H1 (cell line): Measurements from ENCODE around the gene ARFGEF3. TPM values are rescaled to one million over a fixed set of nuclear protein-coding genes. Genes with fewer than 3 reads are reported as not detected.

Experiments
- ASH2L ChIP-seq: fragments of 200-600, 300-600 bp; sonication (generic); IDR thresholded peaks from one replicate; pipeline ENCODE4 v1.7.1; 2017; ENCODE audit warnings: low read length
- CHD2 ChIP-seq: IDR thresholded peaks from 2 replicates; pipeline ENCODE4 v1.6.1; 2012; ENCODE audit warnings: low read length, improper control_type of control experiment
- CREB1 ChIP-seq: IDR thresholded peaks from 2 replicates; pipeline ENCODE4 v1.6.1; 2012; ENCODE audit warnings: inconsistent platforms
- EP300 ChIP-seq, 2 experiments: IDR thresholded peaks; 1 replicate in 1 of 2; 2 replicates in 1 of 2; pipeline ENCODE4 v1.6.1; 2011 to 2012; ENCODE audit warnings: low read depth in 2 of 2, low read length in 2 of 2, mild to moderate bottlenecking in 2 of 2, borderline replicate concordance in 1 of 2, inconsistent platforms in 1 of 2, moderate library complexity in 1 of 2
- EZH2 ChIP-seq: fragments of 200-600 bp; sonication (generic); IDR thresholded peaks from 2 replicates; pipeline ENCODE4 v1.7.1; 2012; ENCODE audit warnings: low read depth, mild to moderate bottlenecking, moderate library complexity, low read length, inconsistent platforms; ENCODE audit not compliant: severe bottlenecking
- POU5F1 ChIP-seq: IDR thresholded peaks from 2 replicates; pipeline ENCODE4 v1.6.1; 2011; ENCODE audit warnings: low read depth, mild to moderate bottlenecking, low read length, moderate library complexity
- SP1 ChIP-seq: IDR thresholded peaks from 2 replicates; pipeline ENCODE4 v1.6.1; 2011; ENCODE audit warnings: low read depth, low read length
- SP2 ChIP-seq: IDR thresholded peaks from 2 replicates; pipeline ENCODE4 v1.6.1; 2012; ENCODE audit warnings: mild to moderate bottlenecking, low read length, inconsistent platforms
- TBP ChIP-seq: IDR thresholded peaks from 2 replicates; pipeline ENCODE4 v1.6.1; 2011; ENCODE audit warnings: low read depth, low read length, improper control_type of control experiment
- TCF12 ChIP-seq: IDR thresholded peaks from 2 replicates; pipeline ENCODE4 v1.6.1; 2011; ENCODE audit warnings: low read depth, mild to moderate bottlenecking, low read length
- polyA plus RNA-seq, 7 experiments: library from polyadenylated mRNA; depleted of rRNA in 3 of 7; stranded (reverse) in 5 of 7; unstranded in 2 of 7; fragments of >200 nt in 5 of 7; fragments of 200-250 nt in 2 of 7; gene quantifications; 1 replicate in 5 of 7; 2 replicates in 1 of 7; 4 replicates in 1 of 7; pipeline versions ENCODE4 v1.2.1 to v1.2.3, GENCODE V29; 2011 to 2013; ENCODE audit warnings: missing spikeins in 2 of 7, mixed read lengths in 2 of 7
- total RNA-seq: library from RNA; stranded (reverse); fragmentation: NEBNext Ultra II Directional; extraction: Animal tissue kit (Norgen Biotek cat#: 25700); gene quantifications from 2 replicates; pipeline ENCODE4 v1.2.1, GENCODE V29; 2021

The ARFGEF3 gene
- total and polyA plus RNA-seq, 2 of the 8 experiments (the other 6 are each of a cell fraction or from before 2014, with no cell fraction given): 5.8 to 23.2 TPM

DNA sequence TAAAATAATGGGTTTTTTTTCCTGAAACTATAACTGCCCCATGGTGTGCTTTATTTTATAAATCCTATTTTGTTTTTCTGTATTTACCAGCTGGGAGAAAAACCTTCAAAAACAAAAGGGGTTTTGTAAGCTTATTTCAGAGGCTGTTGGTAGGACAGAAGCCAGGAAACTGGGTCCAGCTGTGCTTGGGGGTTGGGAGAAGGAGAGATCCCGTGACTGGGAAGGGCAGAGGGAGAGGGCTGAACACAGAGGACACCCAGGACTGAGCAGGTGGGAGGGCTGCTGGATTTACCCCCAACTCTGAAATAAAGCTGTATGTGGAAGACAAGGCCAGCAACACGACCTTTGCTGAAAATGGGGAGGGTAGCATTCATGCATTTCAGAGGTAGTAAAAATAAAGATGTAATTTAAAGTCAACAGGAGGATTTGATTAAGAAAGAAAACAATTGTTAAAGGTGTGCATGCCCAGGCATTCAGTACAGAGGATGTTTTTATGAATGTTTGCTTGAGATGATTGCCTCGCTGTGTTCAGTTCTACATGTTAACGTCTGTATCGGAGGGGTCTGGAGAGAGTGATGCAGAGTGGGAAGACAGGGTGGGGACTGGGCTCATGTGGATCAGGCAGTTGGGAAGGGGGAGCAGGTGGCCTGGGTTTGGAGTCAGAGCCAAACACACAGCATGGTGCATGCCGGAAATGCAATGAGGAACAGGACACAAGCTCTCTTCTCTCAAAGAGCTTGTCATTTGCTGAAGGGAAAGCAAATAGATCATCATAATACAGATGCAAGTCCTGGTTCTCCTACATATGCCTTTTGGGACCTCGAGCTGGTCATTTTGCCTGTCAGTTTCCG lies 21.4 kb downstream of the ARFGEF3 start (continued):
- TF ChIP-seq TCF12 (peak; percentile 68; the same call in 1 of the 2 replicates), TBP (no peak), SP2 (no peak), ASH2L (peak; percentile 56), POU5F1 (no peak), CHD2 (peak; percentile 46; the same call in 1 of the 2 replicates), EP300 (IDR thresholded peaks at IDR 0.05; ENCODE audit: borderline replicate concordance in 1 of 2, low read depth in 2 of 2, low read length in 2 of 2) (peak in 1 of 2 experiments; percentile 47; a peak in 1 of 3 replicates), EZH2 (no peak), SP1 (peak; percentile 47; the same call in 1 of the 2 replicates), CREB1 (0 out of 2 replicates have a peak, but pooled peaks have one; percentile 20)
- TF ChIP-seq, all 59 proteins: peak for 9
